HG02763 (cell line): ENCODE measurements around the gene FAH.

Experiments used
- ATAC-seq: cut with Tn5 transposase; IDR thresholded peaks from one replicate; pipeline ENCODE4 v1.9.1; 2021; ENCODE audit warnings: mild to moderate bottlenecking, moderate library complexity; ENCODE audit not compliant: unreplicated experiment

Gene FAH

DNA sequence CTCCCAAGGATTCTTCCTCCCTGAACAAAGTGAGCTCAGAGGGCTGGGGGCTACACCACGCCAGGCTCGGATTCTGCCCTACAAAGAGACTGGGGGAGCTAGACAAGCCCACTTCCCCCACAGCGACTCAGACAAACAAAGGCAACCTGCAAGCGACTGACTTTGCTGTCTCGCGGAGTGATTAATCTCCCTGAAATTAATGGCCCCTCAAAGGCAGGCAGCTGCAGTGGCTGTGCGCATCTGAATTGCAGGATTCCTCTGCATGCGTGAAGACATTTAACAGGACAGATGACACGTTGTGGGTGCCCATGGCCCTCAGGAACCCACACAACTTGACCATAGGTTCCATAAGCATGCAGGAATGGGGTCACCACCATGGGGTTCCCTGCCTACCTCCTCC is 80.8 kb downstream of the FAH start:
- ATAC-seq: no peak

DNA sequence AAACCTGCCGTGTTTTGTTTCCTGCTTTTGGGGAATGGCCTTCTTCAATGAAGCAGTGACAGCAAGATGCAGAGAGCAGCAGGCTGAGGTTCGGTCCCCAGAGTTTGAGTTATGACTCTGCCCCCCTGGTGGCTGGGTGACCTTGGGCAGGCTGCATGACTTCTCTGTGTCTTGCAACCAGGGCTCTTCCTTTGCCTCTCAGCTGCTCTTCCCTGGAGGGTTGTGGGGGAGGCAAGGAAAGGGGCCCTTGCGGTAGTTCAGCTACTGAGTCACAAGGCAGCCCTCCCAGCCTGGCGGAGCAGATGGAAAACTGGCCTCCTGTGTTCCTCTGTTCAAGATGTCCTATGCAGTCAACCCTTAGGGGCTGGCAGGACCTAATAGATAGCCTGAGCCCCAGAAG is 82.1 kb downstream of the FAH start:
- no peak for ATAC-seq
